ENCODE measurements around the gene HCN3.

- TF ChIP-seq GABPA (IDR thresholded peaks at IDR 0.05; ENCODE audit: low read depth) = no peak
- no peak for TF ChIP-seq CTCF (IDR thresholded peaks at IDR 0.05; ENCODE audit: insufficient read depth, low read length)
Measured at GRCh38 chr1:155260276-155260675, 17.0 kb upstream of the HCN3 start.
